PFSK-1 (cell line): ENCODE measurements around the gene VWA5B1.

Source experiments
- FOXP2 ChIP-seq: optimal IDR thresholded peaks from 2 replicates; pipeline ENCODE3; 2011; ENCODE audit warnings: borderline replicate concordance, control low read depth, inconsistent platforms; ENCODE audit not compliant: insufficient read depth; ENCODE audit errors: extremely low read length, extremely low read depth
- POLR2AphosphoS5 ChIP-seq: IDR thresholded peaks from 2 replicates; pipeline ENCODE4 v1.6.1; 2012; ENCODE audit warnings: low read depth, mild to moderate bottlenecking, control low read depth, low read length, moderate library complexity
- REST ChIP-seq, 2 experiments: IDR thresholded peaks; 2 replicates each; pipeline versions ENCODE4 v1.6.1 to v1.8.0; 2011 to 2012; ENCODE audit warnings: low read depth in 2 of 2, low read length in 2 of 2, control low read depth in 1 of 2, inconsistent platforms in 1 of 2, mild to moderate bottlenecking in 1 of 2, moderate library complexity in 1 of 2; ENCODE audit not compliant: insufficient read depth in 1 of 2
- SIN3A ChIP-seq: IDR thresholded peaks from 2 replicates; pipeline ENCODE4 v1.6.1; 2012; ENCODE audit warnings: mild to moderate bottlenecking, low read length, moderate library complexity, borderline replicate concordance; ENCODE audit not compliant: insufficient read depth
- TAF1 ChIP-seq: IDR thresholded peaks from 2 replicates; pipeline ENCODE4 v1.6.1; 2012; ENCODE audit warnings: low read length, control low read depth, borderline replicate concordance; ENCODE audit not compliant: insufficient read depth

- TF ChIP-seq POLR2AphosphoS5 (no peak), TAF1 (no peak), SIN3A (no peak), REST (IDR thresholded peaks at IDR 0.05; ENCODE audit: insufficient read depth in 1 of 2, low read depth in 2 of 2, low read length in 2 of 2) (no peak), FOXP2 (no peak)
These were observed 11.4 kb downstream of the VWA5B1 start for GRCh38 chr1:20302108-20302471.
